BLaER1 treated with 17β-estradiol and CSF1 and Interleukin-3, amounts not matched to agents 10 nM and 100 nM (cell line): Measurements from ENCODE around the gene TMEM222.

Source experiments
- H3K27ac ChIP-seq, 11 experiments: shearing (Covaris generic); formaldehyde crosslinking; 2 replicates each; pipeline ENCODE4 v1.8.1; 2022
- H3K27me3 ChIP-seq, 11 experiments: shearing (Covaris generic); formaldehyde crosslinking; 2 replicates each; pipeline ENCODE4 v1.8.1; 2022
- H3K36me3 ChIP-seq, 11 experiments: shearing (Covaris generic); formaldehyde crosslinking; 2 replicates each; pipeline ENCODE4 v1.8.1; 2022
- H3K4me1 ChIP-seq, 10 experiments: shearing (Covaris generic); formaldehyde crosslinking; 2 replicates each; pipeline ENCODE4 v1.8.1; 2022
- H3K4me2 ChIP-seq, 11 experiments: shearing (Covaris generic); formaldehyde crosslinking; 2 replicates each; pipeline ENCODE4 v1.8.1; 2022
- H3K4me3 ChIP-seq, 10 experiments: shearing (Covaris generic); formaldehyde crosslinking; 2 replicates each; pipeline ENCODE4 v1.8.1; 2022
- H3K9ac ChIP-seq, 11 experiments: shearing (Covaris generic); formaldehyde crosslinking; 2 replicates each; pipeline ENCODE4 v1.8.1; 2022
- H3K9me3 ChIP-seq, 11 experiments: shearing (Covaris generic); formaldehyde crosslinking; replicated peaks in 1 of 11; 2 replicates each; pipeline ENCODE4 v1.8.1; 2022
- H4K20me1 ChIP-seq, 11 experiments: shearing (Covaris generic); formaldehyde crosslinking; 2 replicates each; pipeline ENCODE4 v1.8.1; 2022
- Cebpa-rat ChIP-seq, 11 experiments: shearing (Covaris generic); IDR thresholded peaks; 2 replicates each; pipeline ENCODE4 v1.8.1; 2022

TMEM222 gene

GRCh38 chr1:27361553-27361952, 39.6 kb downstream of the TMEM222 start:
- Histone ChIP-seq H3K9ac (no peak overlapping the region), H3K36me3 (peaks cover 0 to 43% (median 0%) of the 10 kb centered on the region in 11 experiments; a peak in 6 of 22 replicates), H3K4me1 (peaks cover 36 to 67% (median 58%) of the 10 kb centered on the region in 10 experiments), H3K27me3 (peaks cover 0 to 22% (median 16%) of the 10 kb centered on the region in 11 experiments; a peak in 15 of 22 replicates), H3K4me3 (no peak overlapping the region), H3K4me2 (peak overlapping the region in 3 of 11 experiments; percentile 83 to 89 (median 85); a peak in 5 of 22 replicates), H4K20me1 (peaks cover 0 to 43% (median 0%) of the 10 kb centered on the region in 11 experiments; a peak in 3 of 22 replicates), H3K27ac (no peak overlapping the region), H3K9me3 (no peaks in the 10 kb centered on the region)
- TF ChIP-seq Cebpa-rat (IDR thresholded peaks at IDR 0.05), result no peak

- peak overlapping the region; percentile 88 to 100 (median 96) for H3K4me2 ChIP-seq
- peak overlapping the region in 6 of 11 experiments; percentile 39 to 81 (median 68); a peak in 9 of 22 replicates for H3K27ac ChIP-seq
Measured at GRCh38 chr1:27363766-27364695, 42.1 kb downstream of the TMEM222 start.

GRCh38 chr1:27364696-27365371, 42.9 kb downstream of the TMEM222 start:
- Histone ChIP-seq H3K4me1 (peaks cover 52 to 76% (median 69%) of the 10 kb centered on the region in 10 experiments), H3K4me2 (peak overlapping the region; percentile 88 to 100 (median 96)), H3K27me3 (peaks cover 0 to 12% (median 4%) of the 10 kb centered on the region in 11 experiments; a peak in 12 of 22 replicates), H3K9ac (peak overlapping the region in 10 of 11 experiments; percentile 0 to 87 (median 80); a peak in 13 of 22 replicates), H3K4me3 (peak overlapping the region in 9 of 10 experiments; percentile 65 to 84 (median 70); a peak in 11 of 20 replicates), H3K27ac (peak overlapping the region in 9 of 11 experiments; percentile 36 to 81 (median 62); a peak in 18 of 22 replicates), H3K9me3 (no peaks in the 10 kb centered on the region), H3K36me3 (peaks cover 0 to 28% (median 0%) of the 10 kb centered on the region in 11 experiments; a peak in 5 of 22 replicates), H4K20me1 (peaks cover 0 to 21% (median 0%) of the 10 kb centered on the region in 11 experiments; a peak in 3 of 22 replicates)
- peak in 3 of 11 experiments; percentile 51 to 77 (median 73); a peak in 4 of 22 replicates for TF ChIP-seq Cebpa-rat (IDR thresholded peaks at IDR 0.05)

More at GRCh38 chr1:27363766-27364695, 42.1 kb downstream of the TMEM222 start:
- no peak overlapping the region for H3K4me3 ChIP-seq
- peaks cover 0 to 29% (median 0%) of the 10 kb centered on the region in 11 experiments; a peak in 3 of 22 replicates for H4K20me1 ChIP-seq
- H3K27me3 ChIP-seq, result peaks cover 0 to 20% (median 11%) of the 10 kb centered on the region in 11 experiments; a peak in 15 of 22 replicates
- H3K4me1 ChIP-seq, result peaks cover 49 to 76% (median 69%) of the 10 kb centered on the region in 10 experiments
- H3K9me3 ChIP-seq, result no peaks in the 10 kb centered on the region
- no peak for TF ChIP-seq Cebpa-rat (IDR thresholded peaks at IDR 0.05)
- peaks cover 0 to 30% (median 0%) of the 10 kb centered on the region in 11 experiments; a peak in 5 of 22 replicates for H3K36me3 ChIP-seq
- peak overlapping the region in 4 of 11 experiments; percentile 0 to 84 (median 54); a peak in 4 of 22 replicates for H3K9ac ChIP-seq

GRCh38 chr1:27365372-27366112, 43.6 kb downstream of the TMEM222 start:
- Histone ChIP-seq H3K4me2 (peak overlapping the region; percentile 88 to 100 (median 96)), H3K27ac (peak overlapping the region; percentile 67 to 88 (median 75)), H3K9ac (peak overlapping the region; percentile 76 to 87 (median 83)), H3K9me3 (no peaks in the 10 kb centered on the region), H4K20me1 (peaks cover 0 to 17% (median 0%) of the 10 kb centered on the region in 11 experiments; a peak in 2 of 22 replicates), H3K36me3 (peaks cover 0 to 28% (median 0%) of the 10 kb centered on the region in 11 experiments; a peak in 5 of 22 replicates), H3K4me3 (peak overlapping the region; percentile 65 to 84 (median 70)), H3K27me3 (peaks cover 0 to 7% (median 3%) of the 10 kb centered on the region in 11 experiments; a peak in 7 of 22 replicates), H3K4me1 (peaks cover 55 to 79% (median 71%) of the 10 kb centered on the region in 10 experiments)
- no peak for TF ChIP-seq Cebpa-rat (IDR thresholded peaks at IDR 0.05)

GRCh38 chr1:27366113-27366410, 44.1 kb downstream of the TMEM222 start:
- no peaks in the 10 kb centered on the region for H3K9me3 ChIP-seq
- 0 out of 22 replicates have a peak, but pooled peaks cover 0 to 2% (median 0%) of the 10 kb centered on the region in 11 experiments for H3K27me3 ChIP-seq
- no peak for TF ChIP-seq Cebpa-rat (IDR thresholded peaks at IDR 0.05)
- H4K20me1 ChIP-seq, result peaks cover 0 to 12% (median 0%) of the 10 kb centered on the region in 11 experiments; a peak in 2 of 22 replicates
- H3K4me1 ChIP-seq, result peaks cover 52 to 77% (median 70%) of the 10 kb centered on the region in 10 experiments
- peak overlapping the region; percentile 88 to 100 (median 96) for H3K4me2 ChIP-seq
- peak overlapping the region; percentile 65 to 84 (median 70) for H3K4me3 ChIP-seq
- H3K27ac ChIP-seq, result peak overlapping the region; percentile 67 to 88 (median 75)
- peak overlapping the region; percentile 76 to 87 (median 83) for H3K9ac ChIP-seq
- peaks cover 0 to 28% (median 0%) of the 10 kb centered on the region in 11 experiments; a peak in 5 of 22 replicates for H3K36me3 ChIP-seq

- H3K4me3 ChIP-seq, result peak within 1 kb of the TSS; percentile 65 to 84 (median 70)
- no peaks in the 10 kb centered on the region for H3K9me3 ChIP-seq
- peaks cover 0 to 28% (median 0%) of the 10 kb centered on the region in 11 experiments; a peak in 5 of 22 replicates for H3K36me3 ChIP-seq
- peaks cover 52 to 78% (median 70%) of the 10 kb centered on the region in 10 experiments for H3K4me1 ChIP-seq
- no peaks in the 10 kb centered on the region for H3K27me3 ChIP-seq
- TF ChIP-seq Cebpa-rat (IDR thresholded peaks at IDR 0.05), result no peak
- H3K9ac ChIP-seq, result peak within 1 kb of the TSS; percentile 76 to 87 (median 83)
- H3K27ac ChIP-seq, result peak within 1 kb of the TSS; percentile 67 to 88 (median 75)
- H4K20me1 ChIP-seq, result peaks cover 0 to 10% (median 0%) of the 10 kb centered on the region in 11 experiments; a peak in 1 of 22 replicates
- peak within 1 kb of the TSS; percentile 88 to 100 (median 96) for H3K4me2 ChIP-seq
Measured at GRCh38 chr1:27366411-27367159, 44.6 kb downstream of the TMEM222 start, which contains the start of gene MAP3K6. Gene MAP3K6 (minus strand): TSS chr1:27366961. CDS start chr1:27366597, 364 bp downstream.

GRCh38 chr1:27367160-27367650, 45.2 kb downstream of the TMEM222 start:
- H3K4me2 ChIP-seq, result peak overlapping the region; percentile 88 to 100 (median 96)
- H3K9me3 ChIP-seq, result no peaks in the 10 kb centered on the region
- H3K4me3 ChIP-seq, result peak overlapping the region; percentile 65 to 84 (median 70); a peak in 18 of 20 replicates
- peak overlapping the region in 9 of 11 experiments; percentile 76 to 87 (median 83); a peak in 19 of 22 replicates for H3K9ac ChIP-seq
- no peaks in the 10 kb centered on the region for H3K27me3 ChIP-seq
- H4K20me1 ChIP-seq, result peaks cover 0 to 6% (median 0%) of the 10 kb centered on the region in 11 experiments; a peak in 1 of 22 replicates
- H3K27ac ChIP-seq, result peak overlapping the region in 8 of 11 experiments; percentile 73 to 88 (median 77); a peak in 13 of 22 replicates
- TF ChIP-seq Cebpa-rat (IDR thresholded peaks at IDR 0.05), result no peak
- H3K36me3 ChIP-seq, result peaks cover 0 to 24% (median 0%) of the 10 kb centered on the region in 11 experiments; a peak in 5 of 22 replicates
- peaks cover 52 to 84% (median 76%) of the 10 kb centered on the region in 10 experiments for H3K4me1 ChIP-seq
